ENCODE measurements around the gene POU2AF1. TPM values are rescaled to one million over a fixed set of nuclear protein-coding genes. Genes with fewer than 3 reads are reported as not detected.
A peak's percentile ranks its signal among the peaks of the same experiment; 100 is the strongest.
"Not testable (repeated sequence)": the region's sequence is repeated elsewhere in the genome, so short reads cannot be mapped to it uniquely, and the experiment has no call there.

POU2AF1 gene
- total and polyA plus RNA-seq, 4 donors: 2.0 to 6.9 (median 4.5) TPM

GRCh38 chr11:111320728-111321568, 58.1 kb downstream of the POU2AF1 start:
- Histone ChIP-seq H3K4me1 (ENCODE audit: control insufficient read depth in 5 of 5, insufficient read depth in 5 of 5, low read length in 5 of 5) (peaks cover 0 to 4% (median 0%) of the 10 kb centered on the region in 5 donors), H3K4me3 (no peak overlapping the region), H3K36me3 (ENCODE audit: control insufficient read depth in 4 of 4, insufficient read depth in 4 of 4, low read length in 4 of 4) (no peaks in the 10 kb centered on the region), H3K27ac (ENCODE audit: low read depth in 1 of 2, low read length in 1 of 2) (peak overlapping the region in 1 of 2 donors; percentile 39), H3K27me3 (ENCODE audit: control insufficient read depth in 3 of 3, insufficient read depth in 3 of 3, low read length in 2 of 3) (no peaks in the 10 kb centered on the region), H3K9ac (ENCODE audit: insufficient read depth in 1 of 2, low read length in 2 of 2) (no peak overlapping the region), H3K9me3 (ENCODE audit: control insufficient read depth in 4 of 4, insufficient read depth in 3 of 4, low read length in 3 of 4) (no peaks in the 10 kb centered on the region)
- DNase-seq (no peak), ATAC-seq (ENCODE audit: insufficient read depth, low FRiP score) (no peak)
- 75 to 88% methylated on average over 5 of the region's 5 CpGs for WGBS, 2 donors
- TF ChIP-seq CTCF (IDR thresholded peaks at IDR 0.05; ENCODE audit: control extremely low read depth, extremely low read depth): no peak

GRCh38 chr11:111320199-111320598, 58.9 kb downstream of the POU2AF1 start:
- H3K27me3 ChIP-seq (ENCODE audit: control insufficient read depth in 3 of 3, insufficient read depth in 3 of 3, low read length in 2 of 3); H3K36me3 ChIP-seq (ENCODE audit: control insufficient read depth in 4 of 4, insufficient read depth in 4 of 4, low read length in 4 of 4); H3K4me3 ChIP-seq; ATAC-seq (ENCODE audit: insufficient read depth, low FRiP score); H3K9me3 ChIP-seq (ENCODE audit: control insufficient read depth in 4 of 4, insufficient read depth in 3 of 4, low read length in 3 of 4); DNase-seq; H3K4me1 ChIP-seq (ENCODE audit: control insufficient read depth in 5 of 5, insufficient read depth in 5 of 5, low read length in 5 of 5); H3K9ac ChIP-seq (ENCODE audit: insufficient read depth in 1 of 2, low read length in 2 of 2): not testable (repeated sequence)
- peak overlapping the region in 1 of 2 donors; percentile 32 for H3K27ac ChIP-seq (ENCODE audit: low read depth in 1 of 2, low read length in 1 of 2)
- WGBS, 2 donors: 76 to 82% methylated on average over 6 of the region's 6 CpGs

- no peaks in the 10 kb centered on the region for H3K36me3 ChIP-seq (ENCODE audit: control insufficient read depth in 4 of 4, insufficient read depth in 4 of 4, low read length in 4 of 4)
- DNase-seq (no peak), ATAC-seq (ENCODE audit: insufficient read depth, low FRiP score) (no peak)
- peaks cover 0 to 4% (median 0%) of the 10 kb centered on the region in 5 donors for H3K4me1 ChIP-seq (ENCODE audit: control insufficient read depth in 5 of 5, insufficient read depth in 5 of 5, low read length in 5 of 5)
- no peak for TF ChIP-seq CTCF (IDR thresholded peaks at IDR 0.05; ENCODE audit: control extremely low read depth, extremely low read depth)
- H3K9ac ChIP-seq (ENCODE audit: insufficient read depth in 1 of 2, low read length in 2 of 2): no peak overlapping the region
- H3K27ac ChIP-seq (ENCODE audit: low read depth in 1 of 2, low read length in 1 of 2): no peak overlapping the region
- WGBS, 2 donors: 90 to 91% methylated on average over 6 of the region's 6 CpGs
- no peaks in the 10 kb centered on the region for H3K27me3 ChIP-seq (ENCODE audit: control insufficient read depth in 3 of 3, insufficient read depth in 3 of 3, low read length in 2 of 3)
- no peaks in the 10 kb centered on the region for H3K9me3 ChIP-seq (ENCODE audit: control insufficient read depth in 4 of 4, insufficient read depth in 3 of 4, low read length in 3 of 4)
- no peak overlapping the region for H3K4me3 ChIP-seq
These were observed 59.8 kb downstream of the POU2AF1 start for GRCh38 chr11:111319296-111319695.

GRCh38 chr11:111312076-111312475, 67.0 kb downstream of the POU2AF1 start:
- no peak overlapping the region for H3K27ac ChIP-seq (ENCODE audit: low read depth in 1 of 2, low read length in 1 of 2)
- no peak overlapping the region for H3K9ac ChIP-seq (ENCODE audit: insufficient read depth in 1 of 2, low read length in 2 of 2)
- 67 to 82% methylated on average over 1 of the region's 1 CpG for WGBS, 2 donors
- no peaks in the 10 kb centered on the region for H3K27me3 ChIP-seq (ENCODE audit: control insufficient read depth in 3 of 3, insufficient read depth in 3 of 3, low read length in 2 of 3)
- no peak for TF ChIP-seq CTCF (IDR thresholded peaks at IDR 0.05; ENCODE audit: control extremely low read depth, extremely low read depth)
- H3K4me3 ChIP-seq: no peak overlapping the region
- no peaks in the 10 kb centered on the region for H3K36me3 ChIP-seq (ENCODE audit: control insufficient read depth in 4 of 4, insufficient read depth in 4 of 4, low read length in 4 of 4)
- ATAC-seq (ENCODE audit: insufficient read depth, low FRiP score) (no peak), DNase-seq (no peak)
- peaks cover 0 to 29% (median 12%) of the 10 kb centered on the region in 5 donors for H3K4me1 ChIP-seq (ENCODE audit: control insufficient read depth in 5 of 5, insufficient read depth in 5 of 5, low read length in 5 of 5)
- no peaks in the 10 kb centered on the region for H3K9me3 ChIP-seq (ENCODE audit: control insufficient read depth in 4 of 4, insufficient read depth in 3 of 4, low read length in 3 of 4)

All from lung (tissue), 12 donors.